Effector memory CD8-positive, alpha-beta T cell (primary cell): ENCODE results near the gene DENND2A.
A peak's percentile ranks its signal among the peaks of the same experiment; 100 is the strongest.

Experiments
- ATAC-seq: fragments of 150-1000 bp; cut with Tn5 transposase; replicated peaks from 2 replicates; pipeline ENCODE4 v1.10.0; 2021; ENCODE audit warnings: mild to moderate bottlenecking, moderate library complexity
- DNase-seq, 3 experiments: peaks; one replicate each; pipeline ENCODE4 v3.0.0; 2021
- H3K27ac Mint-ChIP-seq, 2 donors: one replicate each; pipeline ENCODE4 v1.8.0; 2022; ENCODE audit warnings: mild to moderate bottlenecking in 2 of 2, mixed read lengths in 2 of 2, moderate library complexity in 2 of 2
- H3K27me3 Mint-ChIP-seq, 2 donors: one replicate each; pipeline ENCODE4 v1.8.0; 2022; ENCODE audit warnings: mixed read lengths in 2 of 2
- H3K36me3 Mint-ChIP-seq: one replicate; pipeline ENCODE4 v1.8.0; 2022; ENCODE audit warnings: mild to moderate bottlenecking, moderate library complexity, mixed read lengths; ENCODE audit not compliant: insufficient read depth
- H3K4me1 Mint-ChIP-seq, 2 donors: one replicate each; pipeline ENCODE4 v1.8.0; 2022; ENCODE audit warnings: low read depth in 2 of 2, mixed read lengths in 2 of 2
- H3K4me3 Mint-ChIP-seq, 2 donors: one replicate each; pipeline ENCODE4 v1.8.0; 2022; ENCODE audit warnings: mild to moderate bottlenecking in 2 of 2, mixed read lengths in 2 of 2, moderate library complexity in 2 of 2
- H3K9me3 Mint-ChIP-seq, 2 donors: one replicate each; pipeline ENCODE4 v1.8.0; 2022; ENCODE audit warnings: mixed read lengths in 2 of 2
- total RNA-seq, 9 experiments: gene quantifications; one replicate each; lab custom pipeline; 2026; lab: John Stamatoyannopoulos, UW

DENND2A gene
- 0 to 0.78 (median 0.10) reads per million in 9 experiments for total RNA-seq

- Mint-ChIP-seq H3K9me3 (no peaks in the 10 kb centered on the region), H3K36me3 (peaks cover 4% of the 10 kb centered on the region), H3K4me1 (peaks cover 12 to 13% of the 10 kb centered on the region in 2 donors), H3K4me3 (peak within 1 kb of the TSS; percentile 67 to 84), H3K27ac (peak within 1 kb of the TSS in 1 of 2 donors; percentile 19), H3K27me3 (peaks cover 60 to 90% of the 10 kb centered on the region in 2 donors)
- ATAC-seq: peak; percentile 42
- no peak for DNase-seq
These were observed at the start of gene DENND2A for GRCh38 chr7:140640727-140641523. TSS of gene DENND2A (minus strand) at chr7:140640813. CDS start at chr7:140602397, 38,416 bp downstream.

GRCh38 chr7:140689199-140690152, 48.9 kb upstream of the DENND2A start:
- Mint-ChIP-seq H3K27me3 (no peaks in the 10 kb centered on the region), H3K9me3 (no peaks in the 10 kb centered on the region), H3K4me3 (no peak overlapping the region), H3K36me3 (peaks cover 33% of the 10 kb centered on the region), H3K27ac (no peak overlapping the region), H3K4me1 (no peaks in the 10 kb centered on the region)
- DNase-seq (no peak), ATAC-seq (no peak)

GRCh38 chr7:140688341-140688740, 47.7 kb upstream of the DENND2A start:
- DNase-seq (no peak), ATAC-seq (no peak)
- Mint-ChIP-seq H3K36me3 (peaks cover 39% of the 10 kb centered on the region), H3K4me3 (no peak overlapping the region), H3K27ac (no peak overlapping the region), H3K9me3 (no peaks in the 10 kb centered on the region), H3K27me3 (no peaks in the 10 kb centered on the region), H3K4me1 (no peaks in the 10 kb centered on the region)

- no peak for DNase-seq
- Mint-ChIP-seq H3K9me3 (no peaks in the 10 kb centered on the region), H3K4me3 (no peak overlapping the region), H3K27ac (no peak overlapping the region), H3K4me1 (no peaks in the 10 kb centered on the region), H3K27me3 (no peaks in the 10 kb centered on the region), H3K36me3 (peaks cover 48% of the 10 kb centered on the region)
- ATAC-seq: no peak
These were observed 46.3 kb upstream of the DENND2A start for GRCh38 chr7:140686921-140687320.

- H3K9me3 Mint-ChIP-seq: no peaks in the 10 kb centered on the region
- H3K4me1 Mint-ChIP-seq: peaks cover 0 to 2% of the 10 kb centered on the region in 2 donors
- no peak overlapping the region for H3K4me3 Mint-ChIP-seq
- no peak for ATAC-seq
- no peak for DNase-seq
- peaks cover 54% of the 10 kb centered on the region for H3K36me3 Mint-ChIP-seq
- H3K27me3 Mint-ChIP-seq: no peaks in the 10 kb centered on the region
- H3K27ac Mint-ChIP-seq: no peak overlapping the region
These were observed 44.9 kb upstream of the DENND2A start for GRCh38 chr7:140685407-140686087.

- ATAC-seq: no peak
- Mint-ChIP-seq H3K27ac (peak overlapping the region in 1 of 2 donors; percentile 5), H3K27me3 (no peaks in the 10 kb centered on the region), H3K36me3 (peaks cover 56% of the 10 kb centered on the region), H3K4me3 (no peak overlapping the region), H3K9me3 (no peaks in the 10 kb centered on the region), H3K4me1 (peaks cover 0 to 2% of the 10 kb centered on the region in 2 donors)
- DNase-seq: no peak
These were observed 43.7 kb upstream of the DENND2A start for GRCh38 chr7:140684066-140684950.

- Mint-ChIP-seq H3K4me1 (peaks cover 0 to 2% of the 10 kb centered on the region in 2 donors), H3K27ac (no peak overlapping the region), H3K9me3 (no peaks in the 10 kb centered on the region), H3K36me3 (peaks cover 56% of the 10 kb centered on the region), H3K4me3 (no peak overlapping the region), H3K27me3 (no peaks in the 10 kb centered on the region)
- no peak for ATAC-seq
- DNase-seq: no peak
These were observed 43.0 kb upstream of the DENND2A start for GRCh38 chr7:140683657-140684056.

- Mint-ChIP-seq H3K27ac (peak overlapping the region in 1 of 2 donors; percentile 16), H3K9me3 (no peaks in the 10 kb centered on the region), H3K27me3 (no peaks in the 10 kb centered on the region), H3K36me3 (peaks cover 54% of the 10 kb centered on the region), H3K4me3 (no peak overlapping the region), H3K4me1 (peaks cover 11 to 13% of the 10 kb centered on the region in 2 donors)
- ATAC-seq (no peak), DNase-seq (no peak)
These were observed 41.2 kb upstream of the DENND2A start for GRCh38 chr7:140681766-140682165.

- Mint-ChIP-seq H3K4me3 (no peak overlapping the region), H3K27me3 (no peaks in the 10 kb centered on the region), H3K9me3 (no peaks in the 10 kb centered on the region), H3K27ac (peak overlapping the region in 1 of 2 donors; percentile 44), H3K4me1 (peaks cover 13 to 16% of the 10 kb centered on the region in 2 donors), H3K36me3 (peaks cover 51% of the 10 kb centered on the region)
- no peak for DNase-seq
- no peak for ATAC-seq
These were observed 40.3 kb upstream of the DENND2A start for GRCh38 chr7:140680886-140681285.

GRCh38 chr7:140679186-140679585, 38.6 kb upstream of the DENND2A start:
- Mint-ChIP-seq H3K4me3 (no peak overlapping the region), H3K27me3 (no peaks in the 10 kb centered on the region), H3K36me3 (peaks cover 42% of the 10 kb centered on the region), H3K4me1 (peaks cover 23 to 25% of the 10 kb centered on the region in 2 donors), H3K27ac (no peak overlapping the region), H3K9me3 (no peaks in the 10 kb centered on the region)
- DNase-seq (no peak), ATAC-seq (no peak)

GRCh38 chr7:140678816-140679130, 38.2 kb upstream of the DENND2A start:
- H3K27ac Mint-ChIP-seq: no peak overlapping the region
- no peaks in the 10 kb centered on the region for H3K9me3 Mint-ChIP-seq
- DNase-seq (no peak), ATAC-seq (no peak)
- H3K4me3 Mint-ChIP-seq: no peak overlapping the region
- peaks cover 42% of the 10 kb centered on the region for H3K36me3 Mint-ChIP-seq
- H3K4me1 Mint-ChIP-seq: peaks cover 27% of the 10 kb centered on the region in 2 donors
- H3K27me3 Mint-ChIP-seq: no peaks in the 10 kb centered on the region

- no peaks in the 10 kb centered on the region for H3K9me3 Mint-ChIP-seq
- no peak overlapping the region for H3K4me3 Mint-ChIP-seq
- no peak for DNase-seq
- peaks cover 37% of the 10 kb centered on the region for H3K36me3 Mint-ChIP-seq
- H3K4me1 Mint-ChIP-seq: peaks cover 27 to 30% of the 10 kb centered on the region in 2 donors
- ATAC-seq: no peak
- H3K27me3 Mint-ChIP-seq: no peaks in the 10 kb centered on the region
- H3K27ac Mint-ChIP-seq: no peak overlapping the region
These were observed 37.6 kb upstream of the DENND2A start for GRCh38 chr7:140678081-140678815.
